HEK293T (cell line): Measurements from ENCODE around the gene FBXO36.

Experiments used
- ARNT ChIP-seq: fragments of 450-650 bp; IDR thresholded peaks from 2 replicates; pipeline ENCODE4 v1.6.1; 2017; ENCODE audit warnings: mild to moderate bottlenecking
- BHLHE40 ChIP-seq: fragments of 450-650 bp; IDR thresholded peaks from 2 replicates; pipeline ENCODE4 v1.6.1; 2016; ENCODE audit warnings: mild to moderate bottlenecking, moderate library complexity, borderline replicate concordance
- CTBP1 ChIP-seq: fragments of 450-650 bp; IDR thresholded peaks from 2 replicates; pipeline ENCODE4 v1.6.1; 2016; ENCODE audit warnings: borderline replicate concordance
- ELF4 ChIP-seq: fragments of 450-650 bp; IDR thresholded peaks from 2 replicates; pipeline ENCODE4 v1.6.1; 2017; ENCODE audit warnings: antibody characterized with exemption
- FOXA1 ChIP-seq: fragments of 450-650 bp; IDR thresholded peaks from 2 replicates; pipeline ENCODE4 v1.6.1; 2016; ENCODE audit warnings: mild to moderate bottlenecking
- FOXM1 ChIP-seq: fragments of 450-650 bp; IDR thresholded peaks from 2 replicates; pipeline ENCODE4 v1.6.1; 2017; ENCODE audit warnings: mild to moderate bottlenecking, borderline replicate concordance
- HDGF ChIP-seq: fragments of 450-650 bp; IDR thresholded peaks from 2 replicates; pipeline ENCODE4 v1.6.1; 2017; ENCODE audit warnings: antibody characterized with exemption, borderline replicate concordance
- L3MBTL2 ChIP-seq: fragments of 450-650 bp; conservative IDR thresholded peaks from 2 replicates; pipeline ENCODE4 v1.6.1; 2016; ENCODE audit warnings: mild to moderate bottlenecking
- LEF1 ChIP-seq: fragments of 450-650 bp; IDR thresholded peaks from 2 replicates; pipeline ENCODE4 v1.6.1; 2017; ENCODE audit warnings: mild to moderate bottlenecking, borderline replicate concordance
- NFRKB ChIP-seq: fragments of 450-650 bp; IDR thresholded peaks from 2 replicates; pipeline ENCODE4 v1.6.1; 2016; ENCODE audit warnings: mild to moderate bottlenecking, moderate library complexity
- SP1 ChIP-seq: fragments of 450-650 bp; IDR thresholded peaks from 2 replicates; pipeline ENCODE4 v1.6.1; 2017
- SUZ12 ChIP-seq: fragments of 450-650 bp; IDR thresholded peaks from 2 replicates; pipeline ENCODE4 v1.6.1; 2016; ENCODE audit warnings: mild to moderate bottlenecking
- TARDBP ChIP-seq: fragments of 450-650 bp; IDR thresholded peaks from 2 replicates; pipeline ENCODE4 v1.6.1; 2016
- ZNF384 ChIP-seq: fragments of 450-650 bp; IDR thresholded peaks from 2 replicates; pipeline ENCODE4 v1.6.1; 2016

DNA sequence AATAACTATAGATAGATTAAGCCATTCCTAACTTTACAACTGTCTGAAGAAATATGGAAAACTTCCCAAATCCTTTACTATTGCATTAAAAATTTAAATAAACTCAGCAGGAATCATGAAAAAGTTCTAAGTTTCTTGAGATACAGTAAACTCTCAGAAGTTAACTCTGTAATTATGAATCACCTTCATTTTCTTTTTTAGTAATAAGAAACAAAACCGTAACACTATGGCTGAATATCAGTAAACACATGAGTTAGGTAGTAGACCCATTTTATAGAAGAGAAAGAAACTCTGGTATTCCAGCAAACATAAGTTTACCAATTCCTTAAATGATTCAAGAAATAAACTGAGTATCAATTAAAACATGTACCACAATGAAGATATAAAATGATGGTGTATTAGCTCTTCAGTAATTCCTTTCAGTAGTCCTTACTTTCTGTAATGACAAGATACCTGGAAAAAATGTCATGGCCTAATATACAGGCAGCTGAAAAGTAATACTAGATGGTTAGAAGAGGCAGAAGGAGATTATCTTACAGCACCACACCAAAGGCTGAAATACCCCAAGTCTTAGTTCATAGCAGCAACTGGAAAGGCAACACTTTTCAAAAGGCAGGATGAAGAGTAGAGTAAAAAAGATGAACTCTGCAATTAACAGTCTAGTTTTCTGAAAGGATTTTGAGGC, 12.0 kb upstream of the FBXO36 start:
- TF ChIP-seq ELF4, result no peak
- no peak for TF ChIP-seq LEF1
- no peak for TF ChIP-seq SP1
- no peak for TF ChIP-seq HDGF
- TF ChIP-seq NFRKB, result no peak
- TF ChIP-seq BHLHE40, result no peak
- no peak for TF ChIP-seq FOXA1
- no peak for TF ChIP-seq ZNF384
- TF ChIP-seq FOXM1, result no peak
- no peak for TF ChIP-seq CTBP1
- TF ChIP-seq SUZ12, result no peak
- no peak for TF ChIP-seq TARDBP
- no peak for TF ChIP-seq ARNT
- TF ChIP-seq L3MBTL2, result no peak
